HepG2 (cell line): Measurements from ENCODE around the gene PRSS36. TPM values are rescaled to one million over a fixed set of nuclear protein-coding genes. Genes with fewer than 3 reads are reported as not detected.

Experiments used
- ATF3 ChIP-seq: sonication (generic); formaldehyde crosslinking; IDR thresholded peaks from 2 replicates; pipeline ENCODE4 v1.4.0; 2020; ENCODE audit warnings: missing genetic modification reagents
- CREB3 ChIP-seq: sonication (generic); formaldehyde crosslinking; IDR thresholded peaks from 2 replicates; pipeline ENCODE4 v1.5.0; 2020; ENCODE audit warnings: missing genetic modification reagents
- CREBL2 ChIP-seq: sonication (generic); formaldehyde crosslinking; IDR thresholded peaks from 2 replicates; pipeline ENCODE4 v1.8.1; 2023; ENCODE audit warnings: missing genetic modification reagents, mild to moderate bottlenecking, borderline replicate concordance
- DBP ChIP-seq: sonication (generic); formaldehyde crosslinking; IDR thresholded peaks from 2 replicates; pipeline ENCODE4 v1.4.0; 2020; ENCODE audit warnings: missing genetic modification reagents; ENCODE audit errors: not compliant biosample characterization
- ELK4 ChIP-seq: sonication (generic); formaldehyde crosslinking; IDR thresholded peaks from 2 replicates; pipeline ENCODE4 v1.9.0; 2021; ENCODE audit warnings: missing genetic modification reagents, borderline replicate concordance
- ESRRA ChIP-seq: sonication (generic); formaldehyde crosslinking; IDR thresholded peaks from 2 replicates; pipeline ENCODE4 v1.5.1; 2020; ENCODE audit warnings: mild to moderate bottlenecking, low read depth, missing genetic modification reagents
- FOXK2 ChIP-seq: fragments of 450-650 bp; IDR thresholded peaks from 2 replicates; pipeline ENCODE4 v1.6.1; 2016
- HMGA1 ChIP-seq: sonication (generic); formaldehyde crosslinking; conservative IDR thresholded peaks from 2 replicates; pipeline ENCODE4 v1.4.0; 2020; ENCODE audit warnings: missing genetic modification reagents
- HOMEZ ChIP-seq: IDR thresholded peaks from 2 replicates; pipeline ENCODE4 v1.6.1; 2016; ENCODE audit warnings: low read depth
- REXO4 ChIP-seq: sonication (generic); formaldehyde crosslinking; IDR thresholded peaks from 2 replicates; pipeline ENCODE4 v1.8.0; 2022; ENCODE audit warnings: missing genetic modification reagents, mild to moderate bottlenecking, borderline replicate concordance
- SP5 ChIP-seq: IDR thresholded peaks from 2 replicates; pipeline ENCODE4 v1.6.1; 2016; ENCODE audit warnings: low read depth, borderline replicate concordance
- TBP ChIP-seq: sonication (generic); formaldehyde crosslinking; IDR thresholded peaks from 2 replicates; pipeline ENCODE4 v1.5.0; 2020; ENCODE audit warnings: missing genetic modification reagents
- ZFY ChIP-seq: sonication (generic); formaldehyde crosslinking; IDR thresholded peaks from 2 replicates; pipeline ENCODE4 v1.4.0; 2020; ENCODE audit warnings: missing genetic modification reagents
- ZNF276 ChIP-seq: sonication (generic); formaldehyde crosslinking; IDR thresholded peaks from 2 replicates; pipeline ENCODE4 v1.4.0; 2020; ENCODE audit warnings: mild to moderate bottlenecking, low read depth, missing genetic modification reagents
- ZNF3 ChIP-seq: IDR thresholded peaks from 2 replicates; pipeline ENCODE4 v1.7.0; 2017; ENCODE audit warnings: inconsistent platforms
- ZNF503 ChIP-seq: sonication (generic); formaldehyde crosslinking; IDR thresholded peaks from 2 replicates; pipeline ENCODE4 v1.4.0; 2020; ENCODE audit warnings: missing genetic modification reagents
- ZNF615 ChIP-seq: sonication (generic); formaldehyde crosslinking; IDR thresholded peaks from 2 replicates; pipeline ENCODE4 v1.5.0; 2020; ENCODE audit warnings: mild to moderate bottlenecking, missing genetic modification reagents, borderline replicate concordance
- ZNF740 ChIP-seq: sonication (generic); formaldehyde crosslinking; IDR thresholded peaks from 2 replicates; pipeline ENCODE4 v1.4.0; 2020; ENCODE audit warnings: missing genetic modification reagents
- ZNF749 ChIP-seq: sonication (generic); formaldehyde crosslinking; IDR thresholded peaks from 2 replicates; pipeline ENCODE4 v1.8.0; 2022; ENCODE audit warnings: mild to moderate bottlenecking, missing genetic modification reagents, moderate library complexity, borderline replicate concordance
- ZNF766 ChIP-seq: sonication (generic); formaldehyde crosslinking; IDR thresholded peaks from 2 replicates; pipeline ENCODE4 v1.5.0; 2020; ENCODE audit warnings: missing genetic modification reagents, borderline replicate concordance
- ZSCAN21 ChIP-seq: sonication (generic); formaldehyde crosslinking; IDR thresholded peaks from 2 replicates; pipeline ENCODE4 v1.8.0; 2022; ENCODE audit warnings: mild to moderate bottlenecking, missing genetic modification reagents, moderate library complexity, borderline replicate concordance
- polyA plus RNA-seq, 8 experiments: library from polyadenylated mRNA; depleted of rRNA in 3 of 8; stranded (reverse) in 7 of 8; unstranded in 1 of 8; fragments of >200 nt; fragmentation: Illumina TruSeq in 4 of 8; extraction: Trizol in 4 of 8; gene quantifications; 2 replicates each; pipeline versions ENCODE4 v1.2.1 to v1.2.3, GENCODE V29; 2011 to 2016; ENCODE audit warnings: low read depth in 4 of 8, missing spikeins in 1 of 8, mixed read lengths in 1 of 8; ENCODE audit not compliant: insufficient read depth in 1 of 8
- total RNA-seq, 5 experiments: library from RNA; depleted of rRNA; stranded (reverse); fragments of >200 nt; fragmentation: Illumina TruSeq; extraction: Trizol; gene quantifications; 2 replicates each; pipeline ENCODE4 v1.2.3, GENCODE V29; 2016; ENCODE audit warnings: low read depth in 1 of 5

The PRSS36 gene
- total and polyA plus RNA-seq, 2 of the 13 experiments (the other 11 are each of a cell fraction or from before 2014, with no cell fraction given) = 1.5 to 2.1 TPM

- TF ChIP-seq ZNF276 (no peak), ZNF3 (0 out of 2 replicates have a peak, but pooled peaks have one; percentile 30), ZSCAN21 (CRISPR knock-in tag) (no peak), ZNF740 (CRISPR knock-in tag) (no peak), REXO4 (CRISPR knock-in tag) (no peak), ELK4 (no peak), ZFY (CRISPR knock-in tag) (no peak; the same call in 1 of the 2 replicates), CREBL2 (CRISPR knock-in tag) (no peak), ATF3 (CRISPR knock-in tag) (no peak), TBP (no peak), HMGA1 (CRISPR knock-in tag) (no peak), ESRRA (no peak), ZNF766 (no peak), ZNF503 (CRISPR knock-in tag) (no peak), ZNF615 (CRISPR knock-in tag) (no peak), SP5 (CRISPR knock-in tag) (no peak), ZNF749 (CRISPR knock-in tag) (no peak), DBP (no peak), CREB3 (CRISPR knock-in tag) (no peak; the same call in 1 of the 2 replicates), FOXK2 (no peak), HOMEZ (CRISPR knock-in tag) (no peak)
Measured at GRCh38 chr16:31179219-31179746, 29.4 kb upstream of the PRSS36 start (continued).
